HCT116 (cell line): Measurements from ENCODE around the gene MAN2C1. TPM values are rescaled to one million over a fixed set of nuclear protein-coding genes. Genes with fewer than 3 reads are reported as not detected.

Source experiments
- ATAC-seq: fragments of 200-7000 bp; cut with Tn5 transposase; 2 replicates; pipeline ENCODE4 v1.9.1; 2020; ENCODE audit warnings: mild to moderate bottlenecking, moderate library complexity
- BruUV-seq: library from RNA; stranded (reverse); fragments of 400-500 nt; replicated peaks from 2 replicates; lab custom pipeline; 2021; lab: Mats Ljungman, UMichigan
- CTCF ChIA-PET: fragments of 300-600 bp; sonication (Branson Sonifier 250); formaldehyde crosslinking; loops from one replicate; lab custom pipeline; 2021; ENCODE audit warnings: antibody characterized with exemption; lab: Charles Lee
- POLR2A ChIA-PET: fragments of 300-600, 350-600 bp; sonication (Branson Sonifier 250); formaldehyde crosslinking; loops from one replicate; lab custom pipeline; 2021; ENCODE audit warnings: antibody characterized with exemption; lab: Charles Lee
- RAD21 ChIA-PET, 2 experiments: fragments of 300-600 bp; sonication (Branson Sonifier 250); formaldehyde crosslinking; loops; one replicate each; lab custom pipeline; 2023; ENCODE audit warnings: low total read pairs in 2 of 2; ENCODE audit not compliant: uncharacterized antibody in 2 of 2, unreplicated experiment in 2 of 2, low non-redundant PET in 1 of 2; lab: Charles Lee
- DNase-seq: peaks from one replicate; pipeline ENCODE4 v3.0.0-alpha.2; 2010; ENCODE audit warnings: low read depth, low spot score
- H2AFZ ChIP-seq: fragments of 200-600 bp; shearing (Covaris generic), sonication (generic); 2 replicates; pipeline ENCODE4 v1.6.1; 2017; ENCODE audit warnings: low read depth, mixed run types, mixed read lengths, antibody characterized with exemption, low read length; ENCODE audit not compliant: poor library complexity, severe bottlenecking
- H3K27ac ChIP-seq: 2 replicates; pipeline ENCODE4 v1.5.1; 2012; ENCODE audit warnings: low read depth, low read length
- H3K27me3 ChIP-seq: fragments of 200-600 bp; sonication (generic); 2 replicates; pipeline ENCODE4 v1.6.1; 2016; ENCODE audit warnings: mixed run types, low read length, mixed read lengths; ENCODE audit not compliant: insufficient read depth
- H3K36me3 ChIP-seq, 2 experiments: fragments of 200-500 bp in 1 of 2; fragments of 200-600 bp in 1 of 2; sonication (Bioruptor generic) in 1 of 2; sonication (generic) in 1 of 2; 2 replicates each; pipeline versions ENCODE4 v1.5.1 to v1.6.1; 2014 to 2016; ENCODE audit warnings: low read length in 2 of 2, inconsistent platforms in 1 of 2, mixed read lengths in 1 of 2, mixed run types in 1 of 2; ENCODE audit not compliant: insufficient read depth in 2 of 2, control insufficient read depth in 1 of 2
- H3K4me1 ChIP-seq, 2 experiments: fragments of 200-600 bp in 1 of 2; sonication (generic) in 1 of 2; 2 replicates each; pipeline versions ENCODE4 v1.5.1 to v1.6.1; 2012 to 2017; ENCODE audit warnings: low read length in 2 of 2, inconsistent platforms in 1 of 2, mild to moderate bottlenecking in 1 of 2, mixed read lengths in 1 of 2, mixed run types in 1 of 2, moderate library complexity in 1 of 2; ENCODE audit not compliant: insufficient read depth in 2 of 2, control insufficient read depth in 1 of 2
- H3K4me2 ChIP-seq: fragments of 200-600 bp; sonication (generic); 2 replicates; pipeline ENCODE4 v1.6.1; 2017; ENCODE audit warnings: mixed run types, low read length, mixed read lengths
- H3K4me3 ChIP-seq, 2 experiments: fragments of 200-600 bp in 1 of 2; sonication (generic) in 1 of 2; replicated peaks in 1 of 2; 2 replicates each; pipeline ENCODE4 v1.5.1; 2011 to 2016; ENCODE audit warnings: low read length in 2 of 2, control low read depth in 1 of 2, low read depth in 1 of 2, mild to moderate bottlenecking in 1 of 2, mixed read lengths in 1 of 2, mixed run types in 1 of 2
- H3K79me2 ChIP-seq: fragments of 200-600 bp; sonication (generic); 2 replicates; pipeline ENCODE4 v1.6.1; 2017; ENCODE audit warnings: mild to moderate bottlenecking, mixed run types, low read length, moderate library complexity, mixed read lengths; ENCODE audit not compliant: insufficient read depth
- H3K9ac ChIP-seq: fragments of 200-600 bp; sonication (generic); 2 replicates; pipeline ENCODE4 v1.6.1; 2016; ENCODE audit warnings: low read length, mixed read lengths
- H3K9me2 ChIP-seq: fragments of 200-600 bp; sonication (generic), shearing (Covaris generic); 2 replicates; pipeline ENCODE4 v1.6.1; 2017; ENCODE audit warnings: mixed run types, mild to moderate bottlenecking, moderate library complexity; ENCODE audit not compliant: insufficient read depth
- H3K9me3 ChIP-seq, 2 experiments: fragments of 200-500 bp in 1 of 2; fragments of 200-600 bp in 1 of 2; sonication (Bioruptor generic) in 1 of 2; sonication (generic) in 1 of 2; 2 replicates each; pipeline ENCODE4 v1.6.1; 2014 to 2017; ENCODE audit warnings: low read length in 2 of 2, mixed read lengths in 2 of 2, inconsistent platforms in 1 of 2, low read depth in 1 of 2, mild to moderate bottlenecking in 1 of 2, mixed run types in 1 of 2, moderate library complexity in 1 of 2; ENCODE audit not compliant: control insufficient read depth in 1 of 2, insufficient read depth in 1 of 2
- H4K20me1 ChIP-seq: fragments of 200-600 bp; sonication (generic), shearing (Covaris generic); 2 replicates; pipeline ENCODE4 v1.6.1; 2017; ENCODE audit warnings: mixed run types, mild to moderate bottlenecking, moderate library complexity; ENCODE audit not compliant: insufficient read depth
- ATF3 ChIP-seq: IDR thresholded peaks from 2 replicates; pipeline ENCODE4 v1.6.1; 2012
- CBX3 ChIP-seq: IDR thresholded peaks from 2 replicates; pipeline ENCODE4 v1.6.1; 2012; ENCODE audit warnings: low read depth
- CEBPB ChIP-seq: IDR thresholded peaks from 2 replicates; pipeline ENCODE4 v1.6.1; 2012; ENCODE audit warnings: low read depth
- CTCF ChIP-seq, 3 experiments: fragments of 200-600 bp in 1 of 3; sonication (generic) in 1 of 3; IDR thresholded peaks in 2 of 3; conservative IDR thresholded peaks in 1 of 3; 2 replicates each; pipeline ENCODE4 v1.5.1; 2012 to 2017; ENCODE audit warnings: low read depth in 2 of 3, low read length in 2 of 3, antibody characterized with exemption in 1 of 3, borderline replicate concordance in 1 of 3, control low read depth in 1 of 3, mild to moderate bottlenecking in 1 of 3, mixed read lengths in 1 of 3, mixed run types in 1 of 3, moderate library complexity in 1 of 3; ENCODE audit not compliant: insufficient read depth in 1 of 3
- EGR1 ChIP-seq: IDR thresholded peaks from 2 replicates; pipeline ENCODE4 v1.6.1; 2012; ENCODE audit warnings: low read depth
- ELF1 ChIP-seq: IDR thresholded peaks from 2 replicates; pipeline ENCODE4 v1.6.1; 2012; ENCODE audit warnings: low read depth, borderline replicate concordance
- EZH2phosphoT487 ChIP-seq: fragments of 200-600 bp; IDR thresholded peaks from 2 replicates; pipeline ENCODE4 v1.6.1; 2018; ENCODE audit warnings: antibody characterized with exemption, borderline replicate concordance
- FOSL1 ChIP-seq: IDR thresholded peaks from 2 replicates; pipeline ENCODE4 v1.6.1; 2012; ENCODE audit warnings: low read depth
- JUND ChIP-seq: IDR thresholded peaks from 2 replicates; pipeline ENCODE4 v1.6.1; 2012
- MAX ChIP-seq: IDR thresholded peaks from 2 replicates; pipeline ENCODE4 v1.6.1; 2012
- POLR2A ChIP-seq: IDR thresholded peaks from 2 replicates; pipeline ENCODE4 v1.7.0; 2011; ENCODE audit warnings: borderline replicate concordance; ENCODE audit not compliant: insufficient read depth, insufficient read length; ENCODE audit errors: extremely low read depth
- POLR2AphosphoS5 ChIP-seq: IDR thresholded peaks from 2 replicates; pipeline ENCODE4 v1.6.1; 2011; ENCODE audit warnings: mild to moderate bottlenecking, low read depth, low read length, moderate library complexity
- RAD21 ChIP-seq: IDR thresholded peaks from 2 replicates; pipeline ENCODE4 v1.6.1; 2012; ENCODE audit warnings: low read depth, mild to moderate bottlenecking
- REST ChIP-seq: IDR thresholded peaks from 2 replicates; pipeline ENCODE4 v1.6.1; 2012; ENCODE audit warnings: low read depth
- SRF ChIP-seq: IDR thresholded peaks from 2 replicates; pipeline ENCODE4 v1.6.1; 2012; ENCODE audit warnings: low read depth
- TCF7L2 ChIP-seq: IDR thresholded peaks from 2 replicates; pipeline ENCODE4 v1.7.0; 2011; ENCODE audit warnings: borderline replicate concordance, inconsistent platforms; ENCODE audit not compliant: insufficient read depth, insufficient read length; ENCODE audit errors: extremely low read depth
- ZFX ChIP-seq: fragments of 450-650 bp; IDR thresholded peaks from 2 replicates; pipeline ENCODE4 v1.6.1; 2017
- intact Hi-C: fragments of 100-400 bp; cut with micrococcal nuclease; formaldehyde crosslinking; loops from 2 replicates; pipeline ENCODE4 v1.10.0; 2022
- total RNA-seq: library from RNA; stranded (reverse); gene quantifications from one replicate; pipeline ENCODE4 v1.2.1, GENCODE V29; 2021; ENCODE audit not compliant: unreplicated experiment
- TF ChIP-seq, protein P1 (sequence below): IDR thresholded peaks from 2 replicates; pipeline ENCODE4 v1.6.1; 2011; ENCODE audit warnings: mild to moderate bottlenecking, low read length, moderate library complexity; ENCODE audit not compliant: insufficient replicate concordance; ENCODE audit errors: extremely low read depth

The MAN2C1 gene
- total RNA-seq, 1 experiment from 2014 or later = 118 TPM

DNA sequence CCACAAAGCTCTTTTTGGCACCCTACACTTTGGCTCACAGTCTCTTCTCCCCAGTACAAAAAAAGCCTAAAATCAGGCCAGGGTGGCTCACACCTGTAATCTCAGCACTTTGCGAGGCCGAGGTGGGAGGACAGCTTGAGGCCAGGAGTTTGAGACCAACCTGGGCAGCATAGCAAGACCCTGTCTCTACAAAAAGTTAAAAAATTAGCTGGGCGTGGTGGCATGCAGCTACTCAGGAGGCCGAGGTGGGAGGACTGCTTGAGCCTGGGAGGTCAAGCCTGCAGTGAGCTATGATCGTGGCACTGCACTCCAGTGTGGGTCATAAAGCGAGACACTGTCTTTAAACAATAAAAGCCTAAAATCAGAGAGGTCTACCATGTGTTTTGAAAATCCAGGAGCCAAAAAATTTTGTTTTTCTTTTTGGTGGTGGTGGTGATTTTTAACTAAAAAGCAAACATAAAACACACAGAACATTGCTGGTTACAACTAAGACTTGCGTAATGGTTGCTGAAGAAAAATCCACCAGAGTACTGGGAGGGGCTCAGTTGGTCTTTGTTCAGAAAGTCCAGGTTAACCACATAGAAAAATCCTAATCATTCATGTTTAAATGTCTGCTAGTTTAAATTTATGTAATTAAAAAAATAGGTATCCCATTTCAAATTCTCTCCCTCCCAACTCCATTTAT lies 1.6 kb upstream of the MAN2C1 start:
- peak overlapping the region in 1 of 2 experiments; percentile 68; a peak in 3 of 4 replicates for H3K4me3 ChIP-seq
- H3K27ac ChIP-seq = no peak overlapping the region
- no peak overlapping the region for H2AFZ ChIP-seq
- TF ChIP-seq CBX3 = no peak
- no peak for TF ChIP-seq CEBPB
- TF ChIP-seq TCF7L2 = no peak
- TF ChIP-seq EGR1 = no peak
- no peak for TF ChIP-seq ATF3
- TF ChIP-seq, protein P1, sequence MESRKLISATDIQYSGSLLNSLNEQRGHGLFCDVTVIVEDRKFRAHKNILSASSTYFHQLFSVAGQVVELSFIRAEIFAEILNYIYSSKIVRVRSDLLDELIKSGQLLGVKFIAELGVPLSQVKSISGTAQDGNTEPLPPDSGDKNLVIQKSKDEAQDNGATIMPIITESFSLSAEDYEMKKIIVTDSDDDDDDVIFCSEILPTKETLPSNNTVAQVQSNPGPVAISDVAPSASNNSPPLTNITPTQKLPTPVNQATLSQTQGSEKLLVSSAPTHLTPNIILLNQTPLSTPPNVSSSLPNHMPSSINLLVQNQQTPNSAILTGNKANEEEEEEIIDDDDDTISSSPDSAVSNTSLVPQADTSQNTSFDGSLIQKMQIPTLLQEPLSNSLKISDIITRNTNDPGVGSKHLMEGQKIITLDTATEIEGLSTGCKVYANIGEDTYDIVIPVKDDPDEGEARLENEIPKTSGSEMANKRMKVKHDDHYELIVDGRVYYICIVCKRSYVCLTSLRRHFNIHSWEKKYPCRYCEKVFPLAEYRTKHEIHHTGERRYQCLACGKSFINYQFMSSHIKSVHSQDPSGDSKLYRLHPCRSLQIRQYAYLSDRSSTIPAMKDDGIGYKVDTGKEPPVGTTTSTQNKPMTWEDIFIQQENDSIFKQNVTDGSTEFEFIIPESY = no peak
- no peak for TF ChIP-seq ELF1
- no peak for TF ChIP-seq POLR2AphosphoS5
- TF ChIP-seq RAD21 = no peak
- TF ChIP-seq SRF = no peak
- no peak for TF ChIP-seq EZH2phosphoT487
- no peak for TF ChIP-seq FOSL1
- TF ChIP-seq ZFX = no peak
- no peak for TF ChIP-seq REST
- TF ChIP-seq CTCF (IDR thresholded peaks at IDR 0.05 in 2 of 3, conservative IDR thresholded peaks at IDR 0.05 in 1 of 3; ENCODE audit: borderline replicate concordance in 1 of 3, insufficient read depth in 1 of 3, low read depth in 2 of 3, low read length in 2 of 3) = no peak
- TF ChIP-seq POLR2A = no peak
- TF ChIP-seq MAX = no peak
- no peak for TF ChIP-seq JUND
- ChIA-PET POLR2A (interaction anchor here (0.6 to 3.1 kb wide), 3 partner anchors 83 to 270 kb away, joined by 4 to 39 read pairs (median 5); partner anchors contain the start of genes IMP3, SIN3A and SNUPN), CTCF (interaction anchor here (0.7 to 1.2 kb wide), 2 partner anchors 314 to 316 kb away, joined by 3 read pairs; no protein-coding TSS in a partner anchor), RAD21 (no interaction called here)
- H3K9ac ChIP-seq = 0 out of 2 replicates have a peak overlapping the region, but pooled peaks have one; percentile 96
- no TSS peak for BruUV-seq
- intact Hi-C loops = loop anchor here (5.0 kb wide), 2 partner anchors 257 to 297 kb away; partner anchors contain the start of gene SNUPN
- no peaks in the 10 kb centered on the region for H3K27me3 ChIP-seq
- peak overlapping the region; percentile 80 for H3K4me2 ChIP-seq
- no peaks in the 10 kb centered on the region for H3K9me2 ChIP-seq
- peaks cover 12% of the 10 kb centered on the region for H3K79me2 ChIP-seq
- no peak for DNase-seq
- peaks cover 11 to 23% of the 10 kb centered on the region in 2 experiments for H3K4me1 ChIP-seq
- H3K9me3 ChIP-seq = no peaks in the 10 kb centered on the region
- peaks cover 26 to 35% of the 10 kb centered on the region in 2 experiments for H3K36me3 ChIP-seq
- ATAC-seq = no peak
- no peaks in the 10 kb centered on the region for H4K20me1 ChIP-seq
